Fibroblast of skin of left quadriceps (primary cell): Measurements from ENCODE around the gene DDAH1.

Source experiments
- DNase-seq, 2 experiments: peaks; one replicate each; pipeline ENCODE4 v3.0.0-alpha.2; 2013; ENCODE audit warnings: low read depth in 2 of 2

DDAH1 gene

GRCh38 chr1:85393490-85393889 is 71.5 kb downstream of the DDAH1 start:
- no peak for DNase-seq

- DNase-seq, result no peak
Observed at GRCh38 chr1:85388416-85388815, 76.5 kb downstream of the DDAH1 start.

DNA sequence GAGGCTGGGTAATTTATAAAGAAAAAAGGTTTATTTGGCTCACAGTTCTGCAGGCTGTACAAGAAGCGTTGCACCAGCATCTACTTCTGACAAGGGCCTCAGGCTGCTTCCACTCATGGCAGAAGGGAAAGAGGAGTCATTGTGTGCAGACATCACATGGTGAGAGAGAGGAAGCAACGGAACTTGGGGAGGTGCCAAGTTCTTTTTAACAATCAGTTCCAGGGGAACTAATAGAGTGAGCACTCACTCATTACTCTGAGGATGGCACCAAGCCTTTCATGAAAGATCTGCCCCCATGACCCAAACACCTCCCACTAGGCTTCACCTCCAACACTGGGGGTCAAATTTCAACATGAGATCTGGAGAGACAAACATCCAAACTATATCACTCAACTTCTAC is 77.2 kb downstream of the DDAH1 start:
- DNase-seq, result no peak

DNA sequence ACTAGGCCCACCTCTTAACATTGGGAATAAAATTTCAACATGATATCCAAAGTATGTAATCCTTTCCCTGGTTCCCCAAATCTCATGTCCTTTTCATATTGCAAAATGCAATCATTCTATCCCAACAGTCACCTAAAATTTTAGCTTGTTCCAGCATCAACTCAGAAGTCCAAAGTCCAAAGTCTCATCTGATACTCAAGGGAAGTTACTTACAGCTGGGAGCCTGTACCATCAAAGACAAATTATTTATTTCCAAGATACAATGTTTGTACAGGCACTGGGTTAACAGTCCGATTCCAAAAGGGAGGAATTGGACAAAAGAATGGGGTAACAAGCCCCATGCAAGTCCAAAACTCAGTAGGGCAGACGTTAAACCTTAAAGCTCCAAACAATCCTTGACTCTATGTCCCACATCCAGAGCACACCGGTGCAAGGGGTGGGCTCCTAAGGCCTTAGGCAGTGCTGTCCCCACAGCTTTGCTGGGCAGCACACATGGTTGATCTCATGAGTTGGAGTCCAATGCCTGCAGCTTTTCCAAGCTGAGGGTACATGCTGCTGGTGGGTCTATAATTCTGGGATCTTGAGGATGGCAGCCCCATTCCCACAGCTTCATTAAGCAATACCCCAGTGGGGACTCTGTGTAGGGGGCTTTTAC is 78.8 kb downstream of the DDAH1 start:
- DNase-seq, result no peak

GRCh38 chr1:85379203-85380136 is 85.5 kb downstream of the DDAH1 start:
- DNase-seq, result no peak

DNA sequence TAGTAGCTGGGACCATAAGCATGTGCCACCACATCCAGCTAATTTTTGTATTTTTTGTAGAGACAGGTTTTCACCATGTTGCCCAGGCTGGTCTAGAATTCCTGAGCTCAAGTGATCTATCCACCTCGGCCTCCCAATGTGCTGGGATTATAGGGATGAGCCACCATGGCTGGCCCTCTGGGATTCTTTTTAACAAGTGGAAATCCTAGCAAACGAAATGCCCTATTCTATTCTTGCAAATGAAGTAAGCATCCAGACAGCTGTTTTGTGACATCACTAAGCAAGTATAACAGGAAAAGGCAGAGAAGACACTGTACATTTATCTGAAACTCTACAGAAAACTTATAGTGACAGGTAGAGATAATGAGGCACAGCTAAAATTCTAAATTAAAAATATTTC is 86.4 kb downstream of the DDAH1 start:
- no peak for DNase-seq

- no peak for DNase-seq
Observed at GRCh38 chr1:85376356-85376755, 88.6 kb downstream of the DDAH1 start.

GRCh38 chr1:85375493-85375892 is 89.5 kb downstream of the DDAH1 start:
- DNase-seq, result no peak

DNA sequence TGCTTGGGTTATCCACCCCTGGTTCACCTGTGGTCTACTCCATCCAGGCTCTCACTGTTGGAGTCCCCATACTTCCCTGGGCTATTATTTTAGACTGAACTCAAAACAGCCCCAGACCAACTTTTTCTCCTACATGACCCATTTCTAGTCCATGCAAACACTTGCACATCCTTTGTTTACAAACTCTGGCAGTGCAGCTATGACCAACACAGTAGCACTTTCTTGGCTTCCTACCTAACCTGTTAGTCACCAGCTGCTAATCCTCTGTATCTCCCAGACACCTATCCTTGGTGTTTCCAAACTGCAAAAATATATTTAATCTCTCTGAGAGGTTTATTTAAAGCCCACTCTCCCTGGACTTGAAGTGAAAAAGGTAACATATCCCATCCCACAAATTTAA is 90.8 kb downstream of the DDAH1 start:
- DNase-seq, result no peak

- no peak for DNase-seq
Observed at GRCh38 chr1:85373378-85373708, 91.6 kb downstream of the DDAH1 start.

DNA sequence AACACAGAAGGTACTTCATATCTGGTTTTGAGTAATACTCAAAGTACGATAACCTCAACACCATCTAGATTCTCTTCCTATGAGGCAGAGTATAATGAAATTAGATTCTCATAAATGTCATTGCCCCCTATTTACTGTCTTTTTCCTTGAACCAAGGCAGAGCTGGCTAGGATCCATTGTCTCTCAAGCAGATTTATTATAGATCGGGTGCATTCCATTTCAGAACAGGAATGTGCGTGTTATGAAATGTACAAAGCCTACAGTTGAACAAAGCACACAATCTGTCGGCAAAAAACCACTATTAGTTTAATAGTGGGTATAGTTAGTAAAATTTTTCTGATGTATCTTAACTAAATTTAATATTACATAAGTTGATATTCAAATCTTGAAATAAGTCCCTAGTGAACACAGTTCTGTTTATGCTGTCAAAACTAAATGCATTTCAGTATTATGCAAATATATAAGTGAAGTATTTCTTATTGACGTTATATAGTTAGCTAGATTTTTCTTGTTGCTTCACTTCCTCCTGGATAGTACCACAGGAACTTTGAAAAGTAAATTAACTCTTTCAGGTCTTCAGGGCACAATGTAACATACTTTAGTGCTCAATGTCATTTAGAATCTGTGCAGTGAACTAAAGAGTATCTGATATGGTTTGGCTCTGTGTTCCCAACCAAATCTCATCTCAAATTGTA is 92.1 kb downstream of the DDAH1 start:
- peak; percentile 77 to 79 for DNase-seq

- DNase-seq, result no peak
Observed at GRCh38 chr1:85371021-85371420, 93.9 kb downstream of the DDAH1 start.

- DNase-seq, result no peak
Observed at GRCh38 chr1:85368073-85368770, 96.7 kb downstream of the DDAH1 start.

DNA sequence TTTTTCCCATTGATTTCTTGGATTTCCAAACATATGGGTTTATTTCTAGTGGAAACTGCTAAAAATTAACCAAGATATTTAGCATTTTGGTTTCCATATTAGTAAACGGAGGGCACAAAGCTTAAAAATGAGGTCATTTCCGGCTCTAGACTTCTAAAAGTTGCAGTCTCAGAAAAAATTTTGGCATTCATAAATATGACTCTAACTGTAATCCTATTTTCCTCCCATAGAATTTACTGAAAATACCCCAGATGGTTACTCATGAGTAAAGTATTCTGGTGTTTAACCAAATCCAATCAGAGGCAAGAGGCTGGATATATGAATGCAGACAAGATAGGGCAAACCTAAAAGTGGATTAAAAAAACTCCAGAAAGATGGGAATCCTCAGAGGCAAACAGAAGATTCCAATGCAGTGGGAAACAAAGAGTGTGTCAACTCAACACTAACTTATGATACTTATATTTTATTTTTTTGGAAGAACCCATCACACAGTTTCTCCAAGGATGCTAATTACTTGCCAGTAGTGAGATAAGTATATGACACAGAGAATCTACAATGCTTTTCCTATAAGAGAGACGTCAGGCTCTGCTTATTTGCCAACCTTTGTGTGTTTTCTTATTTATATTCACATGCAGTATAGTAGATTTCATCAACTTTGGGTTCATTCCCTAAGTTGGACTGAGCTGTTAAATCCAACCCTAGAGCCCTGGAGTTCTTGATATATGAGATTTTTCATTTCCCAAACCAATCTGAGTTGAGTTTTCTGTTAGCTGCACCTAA is 98.4 kb downstream of the DDAH1 start:
- peak; percentile 88 to 91 for DNase-seq

GRCh38 chr1:85365851-85366250 is 99.1 kb downstream of the DDAH1 start:
- no peak for DNase-seq

GRCh38 chr1:85363521-85363920 is 101.4 kb downstream of the DDAH1 start:
- DNase-seq, result no peak

- DNase-seq, result no peak
Observed at GRCh38 chr1:85363092-85363491, 101.9 kb downstream of the DDAH1 start.

- no peak for DNase-seq
Observed at GRCh38 chr1:85361606-85362296, 103.2 kb downstream of the DDAH1 start.

DNA sequence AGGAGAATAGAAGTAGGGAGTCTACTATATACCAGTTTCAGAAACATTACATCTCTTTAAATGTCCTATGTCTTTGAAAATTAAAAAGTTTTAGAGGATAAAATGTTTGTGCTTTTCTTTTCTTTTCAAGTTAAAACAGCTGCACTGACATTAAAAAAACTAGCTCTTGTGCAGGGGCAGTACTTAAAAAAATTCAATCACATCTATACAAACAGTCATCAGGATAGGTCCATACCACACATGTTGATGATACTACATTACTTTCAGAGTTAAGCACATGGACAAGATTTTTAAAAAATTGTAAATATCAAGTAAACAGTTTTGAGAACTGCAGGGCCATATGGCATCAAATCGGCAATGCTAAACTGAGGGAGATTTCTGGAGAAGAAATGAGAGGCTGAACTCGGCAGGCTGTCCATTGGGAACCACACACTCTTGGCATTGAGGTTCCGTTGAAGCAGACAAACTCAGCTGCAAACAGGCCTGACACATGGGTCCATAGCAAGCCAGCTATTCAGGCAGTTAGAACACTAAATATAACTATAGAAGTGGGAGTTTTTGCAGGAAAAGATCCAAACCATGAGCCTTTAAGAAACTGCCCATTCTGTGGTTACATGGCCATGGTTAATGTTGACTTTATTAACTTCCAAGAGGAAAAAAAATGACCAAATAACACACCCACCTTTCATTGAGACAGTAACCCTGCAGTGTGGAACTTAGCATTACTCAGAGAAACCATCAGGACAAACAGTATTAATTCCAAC is 104.0 kb downstream of the DDAH1 start:
- peak in 1 of 2 experiments; percentile 25 for DNase-seq
